Gastrocnemius medialis (tissue), 4 donors: Measurements from ENCODE around the gene C1QTNF6.

Source experiments
- POLR2A ChIP-seq, 2 donors: fragments of 450-650 bp; IDR thresholded peaks; one replicate each; pipeline ENCODE4 v1.6.1; 2017; ENCODE audit warnings: antibody characterized with exemption in 2 of 2, mild to moderate bottlenecking in 2 of 2, moderate library complexity in 2 of 2
- TF ChIP-seq, protein P1 (sequence below), 5 experiments: fragments of 450-650 bp in 3 of 5; fragments of 200-600 bp in 2 of 5; sonication (generic) in 2 of 5; IDR thresholded peaks in 4 of 5; conservative IDR thresholded peaks in 1 of 5; 1 replicate in 4 of 5; 2 replicates in 1 of 5; pipeline ENCODE4 v1.5.1; 2016 to 2019; ENCODE audit warnings: antibody characterized with exemption in 5 of 5, mild to moderate bottlenecking in 3 of 5, moderate library complexity in 3 of 5

- TF ChIP-seq, protein P1, sequence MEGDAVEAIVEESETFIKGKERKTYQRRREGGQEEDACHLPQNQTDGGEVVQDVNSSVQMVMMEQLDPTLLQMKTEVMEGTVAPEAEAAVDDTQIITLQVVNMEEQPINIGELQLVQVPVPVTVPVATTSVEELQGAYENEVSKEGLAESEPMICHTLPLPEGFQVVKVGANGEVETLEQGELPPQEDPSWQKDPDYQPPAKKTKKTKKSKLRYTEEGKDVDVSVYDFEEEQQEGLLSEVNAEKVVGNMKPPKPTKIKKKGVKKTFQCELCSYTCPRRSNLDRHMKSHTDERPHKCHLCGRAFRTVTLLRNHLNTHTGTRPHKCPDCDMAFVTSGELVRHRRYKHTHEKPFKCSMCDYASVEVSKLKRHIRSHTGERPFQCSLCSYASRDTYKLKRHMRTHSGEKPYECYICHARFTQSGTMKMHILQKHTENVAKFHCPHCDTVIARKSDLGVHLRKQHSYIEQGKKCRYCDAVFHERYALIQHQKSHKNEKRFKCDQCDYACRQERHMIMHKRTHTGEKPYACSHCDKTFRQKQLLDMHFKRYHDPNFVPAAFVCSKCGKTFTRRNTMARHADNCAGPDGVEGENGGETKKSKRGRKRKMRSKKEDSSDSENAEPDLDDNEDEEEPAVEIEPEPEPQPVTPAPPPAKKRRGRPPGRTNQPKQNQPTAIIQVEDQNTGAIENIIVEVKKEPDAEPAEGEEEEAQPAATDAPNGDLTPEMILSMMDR (IDR thresholded peaks at IDR 0.05 in 4 of 5, conservative IDR thresholded peaks at IDR 0.05 in 1 of 5): no peak
- no peak for TF ChIP-seq POLR2A (IDR thresholded peaks at IDR 0.05)
Measured at GRCh38 chr22:37190262-37190780, 2.3 kb upstream of the C1QTNF6 start.
